ENCODE results near the gene RNF150.

Gene RNF150

DNA sequence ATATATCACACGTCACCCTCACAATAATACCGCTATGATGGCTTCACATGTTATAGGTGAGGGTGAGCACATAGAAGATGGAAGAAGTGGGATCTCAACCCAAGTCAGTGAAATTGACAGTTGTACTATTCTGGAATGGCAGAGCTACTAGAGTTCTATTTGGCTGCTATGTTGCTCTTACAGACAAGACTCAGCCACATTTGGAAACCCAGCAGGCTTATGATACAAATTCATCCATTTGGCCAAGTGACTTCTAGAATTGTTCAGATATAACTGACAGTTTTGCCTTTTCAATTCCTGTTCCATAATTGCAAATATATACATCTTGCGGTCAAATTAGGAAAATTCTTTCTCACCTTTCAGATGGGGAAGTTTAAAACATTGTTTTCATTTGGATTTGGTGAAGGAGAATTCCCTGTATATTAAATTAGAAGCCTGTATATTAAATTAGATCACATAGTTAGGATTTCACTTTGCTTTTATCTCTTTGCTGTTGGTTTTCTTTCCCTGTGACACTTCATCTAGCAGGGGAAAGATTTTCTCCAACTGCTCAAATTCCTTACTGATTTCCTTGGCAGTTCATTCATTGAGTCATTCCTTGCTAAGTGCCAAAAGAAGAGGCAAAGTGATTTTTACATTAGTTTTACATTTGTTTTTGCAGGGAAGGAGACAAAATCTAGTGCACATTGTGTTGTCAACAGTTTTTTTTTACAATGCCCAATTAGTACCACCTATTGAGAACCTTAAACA lies 256.5 kb downstream of the RNF150 start:
- TF ChIP-seq SIN3A (IDR thresholded peaks at IDR 0.05; ENCODE audit: borderline replicate concordance, insufficient read depth, low read length), result no peak
- no peak for TF ChIP-seq TAF1 (IDR thresholded peaks at IDR 0.05; ENCODE audit: borderline replicate concordance, insufficient read depth, low read length)
- TF ChIP-seq, protein P1, sequence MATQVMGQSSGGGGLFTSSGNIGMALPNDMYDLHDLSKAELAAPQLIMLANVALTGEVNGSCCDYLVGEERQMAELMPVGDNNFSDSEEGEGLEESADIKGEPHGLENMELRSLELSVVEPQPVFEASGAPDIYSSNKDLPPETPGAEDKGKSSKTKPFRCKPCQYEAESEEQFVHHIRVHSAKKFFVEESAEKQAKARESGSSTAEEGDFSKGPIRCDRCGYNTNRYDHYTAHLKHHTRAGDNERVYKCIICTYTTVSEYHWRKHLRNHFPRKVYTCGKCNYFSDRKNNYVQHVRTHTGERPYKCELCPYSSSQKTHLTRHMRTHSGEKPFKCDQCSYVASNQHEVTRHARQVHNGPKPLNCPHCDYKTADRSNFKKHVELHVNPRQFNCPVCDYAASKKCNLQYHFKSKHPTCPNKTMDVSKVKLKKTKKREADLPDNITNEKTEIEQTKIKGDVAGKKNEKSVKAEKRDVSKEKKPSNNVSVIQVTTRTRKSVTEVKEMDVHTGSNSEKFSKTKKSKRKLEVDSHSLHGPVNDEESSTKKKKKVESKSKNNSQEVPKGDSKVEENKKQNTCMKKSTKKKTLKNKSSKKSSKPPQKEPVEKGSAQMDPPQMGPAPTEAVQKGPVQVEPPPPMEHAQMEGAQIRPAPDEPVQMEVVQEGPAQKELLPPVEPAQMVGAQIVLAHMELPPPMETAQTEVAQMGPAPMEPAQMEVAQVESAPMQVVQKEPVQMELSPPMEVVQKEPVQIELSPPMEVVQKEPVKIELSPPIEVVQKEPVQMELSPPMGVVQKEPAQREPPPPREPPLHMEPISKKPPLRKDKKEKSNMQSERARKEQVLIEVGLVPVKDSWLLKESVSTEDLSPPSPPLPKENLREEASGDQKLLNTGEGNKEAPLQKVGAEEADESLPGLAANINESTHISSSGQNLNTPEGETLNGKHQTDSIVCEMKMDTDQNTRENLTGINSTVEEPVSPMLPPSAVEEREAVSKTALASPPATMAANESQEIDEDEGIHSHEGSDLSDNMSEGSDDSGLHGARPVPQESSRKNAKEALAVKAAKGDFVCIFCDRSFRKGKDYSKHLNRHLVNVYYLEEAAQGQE (IDR thresholded peaks at IDR 0.05; ENCODE audit: insufficient read depth in 1 of 2, low read depth in 2 of 2, low read length in 2 of 2), result no peak
- TF ChIP-seq POLR2AphosphoS5 (IDR thresholded peaks at IDR 0.05; ENCODE audit: low read depth, low read length), result no peak
- no peak for TF ChIP-seq FOXP2 (optimal IDR thresholded peaks at IDR 0.05; ENCODE audit: borderline replicate concordance, extremely low read depth, extremely low read length, insufficient read depth)

DNA sequence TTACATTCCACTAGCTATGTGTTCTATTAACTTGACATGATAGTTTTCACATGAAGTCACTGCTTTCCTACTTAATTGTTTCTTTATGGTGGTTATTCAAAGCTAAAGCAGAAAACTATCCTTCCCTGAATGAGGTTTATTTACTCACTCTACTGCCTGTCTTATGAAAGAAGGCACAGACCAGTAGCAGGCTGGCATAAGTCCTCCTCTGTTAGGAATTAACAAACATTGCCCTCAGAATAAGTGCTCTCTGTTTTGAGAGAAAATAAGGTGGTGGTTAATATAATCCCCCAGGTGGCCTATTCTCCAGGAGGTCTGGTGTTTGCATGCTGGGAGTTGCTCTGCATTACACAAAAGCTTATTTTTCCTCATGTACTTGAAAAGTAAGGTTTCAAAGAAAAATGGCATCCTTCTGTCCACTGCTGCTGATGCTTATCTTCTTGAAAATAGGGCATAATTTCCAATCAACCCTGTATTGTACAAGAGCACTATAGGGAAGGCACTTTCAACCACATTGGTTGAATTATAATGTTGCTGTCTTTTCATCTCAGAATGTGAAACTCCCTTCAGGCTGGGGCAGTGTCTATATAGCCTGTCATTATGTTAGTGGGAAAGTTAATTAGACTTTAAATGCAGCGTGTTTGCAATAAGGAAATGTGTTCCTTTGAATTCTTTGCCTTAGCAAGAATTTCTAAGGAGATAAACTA lies 257.4 kb downstream of the RNF150 start:
- TF ChIP-seq FOXP2 (optimal IDR thresholded peaks at IDR 0.05; ENCODE audit: borderline replicate concordance, extremely low read depth, extremely low read length, insufficient read depth) (no peak), SIN3A (IDR thresholded peaks at IDR 0.05; ENCODE audit: borderline replicate concordance, insufficient read depth, low read length) (no peak), TAF1 (IDR thresholded peaks at IDR 0.05; ENCODE audit: borderline replicate concordance, insufficient read depth, low read length) (no peak), POLR2AphosphoS5 (IDR thresholded peaks at IDR 0.05; ENCODE audit: low read depth, low read length) (no peak)
- TF ChIP-seq, protein P1 (IDR thresholded peaks at IDR 0.05; ENCODE audit: insufficient read depth in 1 of 2, low read depth in 2 of 2, low read length in 2 of 2), result no peak

DNA sequence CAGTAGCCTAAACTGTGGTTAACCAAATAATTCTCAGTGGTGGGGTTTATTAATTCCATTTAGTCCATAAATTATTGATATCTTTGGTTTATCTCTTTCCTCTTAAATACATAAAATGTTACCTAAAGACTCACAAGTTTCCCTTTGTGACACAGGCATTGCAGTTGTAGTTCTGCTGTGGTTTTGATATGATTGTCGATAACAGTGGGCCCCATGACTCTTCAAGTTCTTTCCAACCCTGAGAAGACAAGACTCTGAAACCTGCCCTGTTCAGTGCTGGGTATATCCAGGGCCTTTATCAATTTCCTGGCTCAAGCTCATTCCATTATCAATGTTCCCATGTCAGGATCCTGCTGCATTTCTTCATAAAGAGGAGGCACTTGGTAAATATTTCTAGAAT lies 259.2 kb downstream of the RNF150 start:
- TF ChIP-seq, protein P1 (IDR thresholded peaks at IDR 0.05; ENCODE audit: insufficient read depth in 1 of 2, low read depth in 2 of 2, low read length in 2 of 2), result no peak
- TF ChIP-seq SIN3A (IDR thresholded peaks at IDR 0.05; ENCODE audit: borderline replicate concordance, insufficient read depth, low read length), result no peak
- no peak for TF ChIP-seq POLR2AphosphoS5 (IDR thresholded peaks at IDR 0.05; ENCODE audit: low read depth, low read length)
- no peak for TF ChIP-seq FOXP2 (optimal IDR thresholded peaks at IDR 0.05; ENCODE audit: borderline replicate concordance, extremely low read depth, extremely low read length, insufficient read depth)
- no peak for TF ChIP-seq TAF1 (IDR thresholded peaks at IDR 0.05; ENCODE audit: borderline replicate concordance, insufficient read depth, low read length)

DNA sequence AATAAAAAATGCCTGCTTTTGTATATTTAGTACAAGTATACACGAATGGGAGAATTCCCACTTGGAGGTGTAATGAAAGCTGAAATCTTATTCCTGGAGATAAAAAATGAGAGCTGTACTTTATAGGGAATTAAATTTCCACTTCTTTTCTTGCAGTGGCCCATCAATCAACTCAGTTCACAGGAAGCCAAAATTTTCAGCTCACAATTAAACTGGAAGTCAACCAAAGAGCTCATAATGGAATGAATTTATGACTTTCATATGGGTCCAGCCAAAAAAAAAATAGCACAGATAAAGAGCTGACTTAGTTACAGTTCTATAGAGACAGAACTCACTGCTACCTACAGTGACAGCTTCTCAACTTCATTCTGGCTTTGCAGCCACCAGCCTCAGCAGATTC lies 261.9 kb downstream of the RNF150 start:
- TF ChIP-seq, protein P1 (IDR thresholded peaks at IDR 0.05; ENCODE audit: insufficient read depth in 1 of 2, low read depth in 2 of 2, low read length in 2 of 2), result no peak
- TF ChIP-seq FOXP2 (optimal IDR thresholded peaks at IDR 0.05; ENCODE audit: borderline replicate concordance, extremely low read depth, extremely low read length, insufficient read depth) (no peak), TAF1 (IDR thresholded peaks at IDR 0.05; ENCODE audit: borderline replicate concordance, insufficient read depth, low read length) (no peak), SIN3A (IDR thresholded peaks at IDR 0.05; ENCODE audit: borderline replicate concordance, insufficient read depth, low read length) (no peak), POLR2AphosphoS5 (IDR thresholded peaks at IDR 0.05; ENCODE audit: low read depth, low read length) (no peak)
